H1 (cell line): ENCODE measurements around the gene STARD3.

ENCODE experiments used
- ATF3 ChIP-seq: IDR thresholded peaks from 2 replicates; pipeline ENCODE4 v1.6.1; 2011; ENCODE audit warnings: low read depth, mild to moderate bottlenecking, low read length; ENCODE audit not compliant: insufficient read depth
- BRCA1 ChIP-seq: IDR thresholded peaks from 2 replicates; pipeline ENCODE4 v1.6.1; 2012; ENCODE audit warnings: low read depth, low read length, improper control_type of control experiment
- CTCF ChIP-seq, 3 experiments: IDR thresholded peaks; 1 replicate in 2 of 3; 2 replicates in 1 of 3; pipeline versions ENCODE4 v1.5.1 to v1.6.1; 2011; ENCODE audit warnings: low read length in 3 of 3, mild to moderate bottlenecking in 3 of 3, inconsistent platforms in 2 of 3, low read depth in 1 of 3, moderate library complexity in 1 of 3; ENCODE audit not compliant: insufficient read depth in 1 of 3; ENCODE audit errors: control extremely low read depth in 1 of 3
- EZH2 ChIP-seq: fragments of 200-600 bp; sonication (generic); IDR thresholded peaks from 2 replicates; pipeline ENCODE4 v1.7.1; 2012; ENCODE audit warnings: low read depth, mild to moderate bottlenecking, moderate library complexity, low read length, inconsistent platforms; ENCODE audit not compliant: severe bottlenecking
- GABPA ChIP-seq: IDR thresholded peaks from 2 replicates; pipeline ENCODE4 v1.6.1; 2011; ENCODE audit warnings: mild to moderate bottlenecking, low read length, moderate library complexity, borderline replicate concordance; ENCODE audit not compliant: insufficient read depth
- JUN ChIP-seq: IDR thresholded peaks from 2 replicates; pipeline ENCODE4 v1.6.1; 2011; ENCODE audit warnings: low read depth, mild to moderate bottlenecking, improper control_type of control experiment, low read length
- NRF1 ChIP-seq: IDR thresholded peaks from 2 replicates; pipeline ENCODE4 v1.6.1; 2011; ENCODE audit warnings: mild to moderate bottlenecking, low read depth, low read length, improper control_type of control experiment
- PHF8 ChIP-seq: fragments of 200-600 bp; sonication (generic); conservative IDR thresholded peaks from 2 replicates; pipeline ENCODE4 v1.7.1; 2012; ENCODE audit warnings: low read depth, mild to moderate bottlenecking, inconsistent platforms, low read length, moderate library complexity
- POLR2A ChIP-seq, 2 experiments: IDR thresholded peaks; 1 replicate in 1 of 2; 2 replicates in 1 of 2; pipeline ENCODE4 v1.6.1; 2011; ENCODE audit warnings: low read depth in 2 of 2, low read length in 2 of 2, mild to moderate bottlenecking in 2 of 2; ENCODE audit errors: control extremely low read depth in 1 of 2

GRCh38 chr17:39696731-39697130 lies 59.8 kb downstream of the STARD3 start:
- TF ChIP-seq CTCF (IDR thresholded peaks at IDR 0.05; ENCODE audit: control extremely low read depth in 1 of 3, insufficient read depth in 1 of 3, low read depth in 1 of 3, low read length in 3 of 3): no peak
- no peak for TF ChIP-seq NRF1
- no peak for TF ChIP-seq GABPA
- no peak for TF ChIP-seq POLR2A (IDR thresholded peaks at IDR 0.05; ENCODE audit: control extremely low read depth in 1 of 2, low read depth in 2 of 2, low read length in 2 of 2)
- no peak for TF ChIP-seq EZH2
- no peak for TF ChIP-seq BRCA1
- TF ChIP-seq JUN: no peak
- TF ChIP-seq ATF3: no peak
- no peak for TF ChIP-seq PHF8
